Mesothelial cell of epicardium (in vitro differentiated cells): ENCODE measurements around the gene GPC4. TPM values are rescaled to one million over a fixed set of nuclear protein-coding genes. Genes with fewer than 3 reads are reported as not detected.
A peak's percentile ranks its signal among the peaks of the same experiment; 100 is the strongest.

Experiments used
- DNase-seq, 2 experiments: peaks; one replicate each; pipeline ENCODE4 v3.0.0; 2021; ENCODE audit warnings: low spot score in 2 of 2; ENCODE audit not compliant: unreplicated experiment in 2 of 2
- H3K27ac Mint-ChIP-seq: 2 replicates; pipeline ENCODE4 v1.8.0; 2021; ENCODE audit warnings: mixed read lengths
- H3K27me3 Mint-ChIP-seq: 2 replicates; pipeline ENCODE4 v1.8.0; 2021; ENCODE audit warnings: low read depth, mixed read lengths
- H3K36me3 Mint-ChIP-seq: 2 replicates; pipeline ENCODE4 v1.8.0; 2021; ENCODE audit warnings: mixed read lengths
- H3K4me1 Mint-ChIP-seq: 2 replicates; pipeline ENCODE4 v1.8.0; 2021; ENCODE audit warnings: mixed read lengths
- H3K4me3 Mint-ChIP-seq: 2 replicates; pipeline ENCODE4 v1.8.0; 2021; ENCODE audit warnings: mild to moderate bottlenecking, moderate library complexity, mixed read lengths
- H3K9me3 Mint-ChIP-seq: 2 replicates; pipeline ENCODE4 v1.8.0; 2021; ENCODE audit warnings: mixed read lengths
- CTCF ChIP-seq: fragments of 200-600 bp; sonication (generic); IDR thresholded peaks from one replicate; pipeline ENCODE4 v1.5.0; 2021; ENCODE audit warnings: antibody characterized with exemption; ENCODE audit not compliant: unreplicated experiment
- total RNA-seq: library from RNA; stranded (reverse); gene quantifications from 3 replicates; pipeline ENCODE4 v1.2.1, GENCODE V29; 2021

Gene GPC4
- total RNA-seq, 1 donor from 2014 or later, result 44.8 TPM

- H3K27ac Mint-ChIP-seq, result no peak overlapping the region
- no peak overlapping the region for H3K4me3 Mint-ChIP-seq
- H3K4me1 Mint-ChIP-seq, result peaks cover 13% of the 10 kb centered on the region
- H3K9me3 Mint-ChIP-seq, result no peaks in the 10 kb centered on the region
- DNase-seq, result no peak
- peaks cover 9% of the 10 kb centered on the region for H3K36me3 Mint-ChIP-seq
- no peak for TF ChIP-seq CTCF
- H3K27me3 Mint-ChIP-seq, result peaks cover 5% of the 10 kb centered on the region
Measured at GRCh38 chrX:133306316-133306715, 109.0 kb downstream of the GPC4 start.

- Mint-ChIP-seq H3K36me3 (peaks cover 9% of the 10 kb centered on the region), H3K9me3 (no peaks in the 10 kb centered on the region), H3K4me1 (peaks cover 6% of the 10 kb centered on the region), H3K4me3 (no peak overlapping the region), H3K27ac (no peak overlapping the region), H3K27me3 (peaks cover under 1% of the 10 kb centered on the region)
- TF ChIP-seq CTCF, result no peak
- no peak for DNase-seq
Measured at GRCh38 chrX:133305348-133305747, 109.9 kb downstream of the GPC4 start.

DNA sequence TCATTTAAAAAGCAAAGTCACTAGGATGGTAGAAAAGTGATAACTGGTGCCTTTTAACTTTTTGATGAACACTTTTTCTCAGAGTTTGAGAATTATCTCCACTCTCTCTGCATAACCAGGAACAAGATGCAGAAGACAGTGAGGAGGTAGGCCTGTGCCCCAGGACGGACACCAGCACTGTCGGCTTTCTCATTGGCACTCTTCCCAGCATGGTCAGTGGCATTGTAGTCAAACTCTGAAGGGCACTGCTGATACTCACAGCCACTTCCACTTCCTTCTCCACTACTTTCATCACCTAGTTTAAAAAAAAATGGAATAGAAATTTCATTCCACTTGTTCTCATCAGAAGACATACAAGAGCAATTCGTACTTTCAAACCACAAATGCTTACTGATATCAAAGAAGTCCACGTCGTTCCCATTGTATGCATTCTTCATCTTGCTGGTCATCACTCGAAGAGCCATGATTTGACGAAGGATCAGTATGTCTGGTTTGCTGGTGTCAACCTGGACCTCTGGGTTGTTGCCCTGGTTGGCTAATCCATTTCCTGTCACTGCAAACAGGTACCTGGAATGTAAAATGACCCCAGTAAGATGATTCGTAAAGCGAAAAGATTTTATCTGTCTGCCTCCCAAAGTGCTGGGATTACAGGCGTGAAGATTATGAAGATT lies 112.4 kb downstream of the GPC4 start:
- Mint-ChIP-seq H3K9me3 (no peaks in the 10 kb centered on the region), H3K27me3 (no peaks in the 10 kb centered on the region), H3K27ac (no peak overlapping the region), H3K4me1 (peaks cover 9% of the 10 kb centered on the region), H3K4me3 (no peak overlapping the region), H3K36me3 (peaks cover 9% of the 10 kb centered on the region)
- no peak for TF ChIP-seq CTCF
- DNase-seq, result no peak

DNA sequence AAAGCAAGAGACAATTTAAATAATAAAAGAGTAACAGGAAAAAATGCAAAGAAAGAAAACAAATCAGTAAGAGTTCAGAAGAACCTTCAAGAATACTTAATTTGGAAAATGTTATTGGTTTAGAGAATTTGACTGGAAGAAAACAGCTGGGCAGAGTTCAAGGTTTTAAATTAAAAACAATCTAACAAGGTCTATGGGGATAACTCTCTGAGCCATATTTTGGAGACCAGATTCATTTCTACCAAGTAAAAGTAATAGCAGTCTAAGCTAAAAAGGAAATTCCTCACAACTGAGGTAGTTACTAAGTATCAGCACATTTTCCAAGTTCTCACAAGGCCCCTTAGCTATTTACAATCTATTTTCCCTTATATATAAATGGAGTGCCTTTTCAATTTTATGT lies 114.7 kb downstream of the GPC4 start:
- Mint-ChIP-seq H3K27ac (no peak overlapping the region), H3K4me1 (peaks cover 18% of the 10 kb centered on the region), H3K36me3 (peaks cover 9% of the 10 kb centered on the region), H3K9me3 (no peaks in the 10 kb centered on the region), H3K27me3 (no peaks in the 10 kb centered on the region), H3K4me3 (no peak overlapping the region)
- TF ChIP-seq CTCF, result no peak
- no peak for DNase-seq

DNA sequence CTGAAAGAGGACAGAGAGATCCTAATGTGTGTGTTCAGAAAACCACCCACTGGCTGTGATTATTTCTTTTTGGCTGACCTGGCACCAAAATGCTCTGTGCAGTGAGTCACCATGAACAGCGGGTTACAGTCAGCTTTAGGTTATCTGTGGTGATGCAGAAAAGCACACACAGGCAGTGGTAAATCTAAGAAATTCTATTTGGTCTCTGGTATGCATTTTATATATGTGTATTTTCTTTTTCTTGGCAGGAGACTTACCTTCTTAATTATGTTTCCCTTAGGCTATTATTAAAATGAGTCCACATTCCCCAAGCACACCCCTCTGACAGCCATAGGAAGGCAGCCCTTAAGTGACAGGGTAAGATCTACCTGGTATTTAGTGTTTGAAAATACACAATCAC lies 118.0 kb downstream of the GPC4 start:
- peaks cover 29% of the 10 kb centered on the region for H3K4me1 Mint-ChIP-seq
- H3K9me3 Mint-ChIP-seq, result no peaks in the 10 kb centered on the region
- H3K27ac Mint-ChIP-seq, result peak overlapping the region; percentile 67
- no peak for TF ChIP-seq CTCF
- H3K4me3 Mint-ChIP-seq, result no peak overlapping the region
- no peak for DNase-seq
- H3K27me3 Mint-ChIP-seq, result no peaks in the 10 kb centered on the region
- H3K36me3 Mint-ChIP-seq, result no peaks in the 10 kb centered on the region

GRCh38 chrX:133294126-133294525 lies 121.2 kb downstream of the GPC4 start:
- H3K27ac Mint-ChIP-seq, result no peak overlapping the region
- H3K4me1 Mint-ChIP-seq, result peaks cover 29% of the 10 kb centered on the region
- H3K4me3 Mint-ChIP-seq, result no peak overlapping the region
- TF ChIP-seq CTCF, result no peak
- H3K9me3 Mint-ChIP-seq, result peaks cover 8% of the 10 kb centered on the region
- H3K36me3 Mint-ChIP-seq, result no peaks in the 10 kb centered on the region
- H3K27me3 Mint-ChIP-seq, result no peaks in the 10 kb centered on the region
- no peak for DNase-seq
